ENCODE data around the gene GTF2H2C. TPM values are rescaled to one million over a fixed set of nuclear protein-coding genes. Genes with fewer than 3 reads are reported as not detected.
"Not testable (repeated sequence)": the region's sequence is repeated elsewhere in the genome, so short reads cannot be mapped to it uniquely, and the experiment has no call there.

GTF2H2C gene
- total RNA-seq, 1 experiment from 2014 or later = 37.3 TPM

- not testable (repeated sequence) for DNase-seq (ENCODE audit: low spot score)
Observed at GRCh38 chr5:69566172-69566571, 6.2 kb downstream of the GTF2H2C start.

GRCh38 chr5:69568072-69568471 lies 8.1 kb downstream of the GTF2H2C start:
- DNase-seq (ENCODE audit: low spot score) = not testable (repeated sequence)

- DNase-seq (ENCODE audit: low spot score) = not testable (repeated sequence)
Observed at GRCh38 chr5:69583356-69583755, 23.4 kb downstream of the GTF2H2C start.

- not testable (repeated sequence) for DNase-seq (ENCODE audit: low spot score)
Observed at GRCh38 chr5:69596114-69596840, 36.3 kb downstream of the GTF2H2C start.

- not testable (repeated sequence) for DNase-seq (ENCODE audit: low spot score)
Observed at GRCh38 chr5:69601947-69602346, 42.0 kb downstream of the GTF2H2C start.

GRCh38 chr5:69606839-69607238 lies 46.8 kb downstream of the GTF2H2C start:
- DNase-seq (ENCODE audit: low spot score) = not testable (repeated sequence)

- not testable (repeated sequence) for DNase-seq (ENCODE audit: low spot score)
Observed at GRCh38 chr5:69607750-69608149, 47.8 kb downstream of the GTF2H2C start.

GRCh38 chr5:69608861-69609496 lies 49.0 kb downstream of the GTF2H2C start:
- DNase-seq (ENCODE audit: low spot score) = not testable (repeated sequence)

GRCh38 chr5:69614843-69615242 lies 54.9 kb downstream of the GTF2H2C start:
- not testable (repeated sequence) for DNase-seq (ENCODE audit: low spot score)

GRCh38 chr5:69631879-69632278 lies 71.9 kb downstream of the GTF2H2C start:
- not testable (repeated sequence) for DNase-seq (ENCODE audit: low spot score)

Other genes with a start within 250 kb of the GTF2H2C start
- 0.64 and 4.0 TPM in 2 replicates for gene CCDC125, start 227.4 kb upstream of the GTF2H2C start, total RNA-seq (2014; rRNA removed; shearing (Covaris generic))
- gene AK6, start 190.7 kb upstream of the GTF2H2C start, total RNA-seq (2014; rRNA removed; shearing (Covaris generic)) = 27.3 and 37.3 TPM in 2 replicates
- gene TAF9, start 190.7 kb upstream of the GTF2H2C start, total RNA-seq (2014; rRNA removed; shearing (Covaris generic)) = 149 and 164 TPM in 2 replicates
- gene RAD17, start 190.4 kb upstream of the GTF2H2C start, total RNA-seq (2014; rRNA removed; shearing (Covaris generic)) = 14.8 and 17.6 TPM in 2 replicates
- gene MARVELD2, start 145.1 kb upstream of the GTF2H2C start, total RNA-seq (2014; rRNA removed; shearing (Covaris generic)) = 0.08 and 0.12 TPM in 2 replicates
- gene OCLN, start 67.4 kb upstream of the GTF2H2C start, total RNA-seq (2014; rRNA removed; shearing (Covaris generic)) = 2.9 and 5.2 TPM in 2 replicates